Measurements from ENCODE around the gene GARS1.

- TF ChIP-seq CTCF (conservative IDR thresholded peaks at IDR 0.05; ENCODE audit: low read depth, low read length) (no peak), EZH2 (IDR thresholded peaks at IDR 0.05; ENCODE audit: borderline replicate concordance, low read depth, low read length, poor library complexity, severe bottlenecking) (peak; percentile 6)
Measured at GRCh38 chr7:30681815-30682211, 87.1 kb downstream of the GARS1 start.

Measured in A673 (cell line).